GM23248 (cell line): ENCODE measurements around the gene ITFG1.

Experiments
- EZH2 ChIP-seq: fragments of 200-600 bp; sonication (generic); IDR thresholded peaks from 2 replicates; pipeline ENCODE4 v1.6.1; 2018; ENCODE audit warnings: antibody characterized with exemption, mild to moderate bottlenecking; ENCODE audit not compliant: insufficient read depth, poor library complexity, severe bottlenecking
- EZH2phosphoT487 ChIP-seq: fragments of 200-600 bp; sonication (generic); IDR thresholded peaks from 2 replicates; pipeline ENCODE4 v1.6.1; 2018; ENCODE audit warnings: antibody characterized with exemption, moderate library complexity, mild to moderate bottlenecking, low read depth; ENCODE audit not compliant: insufficient read depth

- TF ChIP-seq EZH2phosphoT487, result no peak
- TF ChIP-seq EZH2, result no peak
Measured at GRCh38 chr16:47299587-47299986, 161.3 kb downstream of the ITFG1 start.
